Measurements from ENCODE around the gene TASP1. TPM values are rescaled to one million over a fixed set of nuclear protein-coding genes. Genes with fewer than 3 reads are reported as not detected.

Gene TASP1
- total RNA-seq, 1 experiment from 2014 or later, result 8.9 TPM

GRCh38 chr20:13425381-13426135, 213.2 kb downstream of the TASP1 start:
- TF ChIP-seq SIN3A (IDR thresholded peaks at IDR 0.05; ENCODE audit: borderline replicate concordance, insufficient read depth, low read depth, low read length) (no peak), CTCF (IDR thresholded peaks at IDR 0.05) (no peak), POLR2AphosphoS5 (IDR thresholded peaks at IDR 0.05; ENCODE audit: low read depth, low read length) (no peak), TCF7L2 (IDR thresholded peaks at IDR 0.05; ENCODE audit: low read depth, low read length) (no peak)
- TF ChIP-seq, protein P1, sequence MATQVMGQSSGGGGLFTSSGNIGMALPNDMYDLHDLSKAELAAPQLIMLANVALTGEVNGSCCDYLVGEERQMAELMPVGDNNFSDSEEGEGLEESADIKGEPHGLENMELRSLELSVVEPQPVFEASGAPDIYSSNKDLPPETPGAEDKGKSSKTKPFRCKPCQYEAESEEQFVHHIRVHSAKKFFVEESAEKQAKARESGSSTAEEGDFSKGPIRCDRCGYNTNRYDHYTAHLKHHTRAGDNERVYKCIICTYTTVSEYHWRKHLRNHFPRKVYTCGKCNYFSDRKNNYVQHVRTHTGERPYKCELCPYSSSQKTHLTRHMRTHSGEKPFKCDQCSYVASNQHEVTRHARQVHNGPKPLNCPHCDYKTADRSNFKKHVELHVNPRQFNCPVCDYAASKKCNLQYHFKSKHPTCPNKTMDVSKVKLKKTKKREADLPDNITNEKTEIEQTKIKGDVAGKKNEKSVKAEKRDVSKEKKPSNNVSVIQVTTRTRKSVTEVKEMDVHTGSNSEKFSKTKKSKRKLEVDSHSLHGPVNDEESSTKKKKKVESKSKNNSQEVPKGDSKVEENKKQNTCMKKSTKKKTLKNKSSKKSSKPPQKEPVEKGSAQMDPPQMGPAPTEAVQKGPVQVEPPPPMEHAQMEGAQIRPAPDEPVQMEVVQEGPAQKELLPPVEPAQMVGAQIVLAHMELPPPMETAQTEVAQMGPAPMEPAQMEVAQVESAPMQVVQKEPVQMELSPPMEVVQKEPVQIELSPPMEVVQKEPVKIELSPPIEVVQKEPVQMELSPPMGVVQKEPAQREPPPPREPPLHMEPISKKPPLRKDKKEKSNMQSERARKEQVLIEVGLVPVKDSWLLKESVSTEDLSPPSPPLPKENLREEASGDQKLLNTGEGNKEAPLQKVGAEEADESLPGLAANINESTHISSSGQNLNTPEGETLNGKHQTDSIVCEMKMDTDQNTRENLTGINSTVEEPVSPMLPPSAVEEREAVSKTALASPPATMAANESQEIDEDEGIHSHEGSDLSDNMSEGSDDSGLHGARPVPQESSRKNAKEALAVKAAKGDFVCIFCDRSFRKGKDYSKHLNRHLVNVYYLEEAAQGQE (IDR thresholded peaks at IDR 0.05; ENCODE audit: insufficient read depth in 1 of 2, low read depth in 2 of 2, low read length in 1 of 2), result no peak
- ATAC-seq, result no peak
- ChIA-PET POLR2A (no interaction called here), CTCF (interaction anchor here (0.6 kb wide), 1 partner anchor 143 kb away, joined by 3 read pairs; no protein-coding TSS in a partner anchor)
- no peaks in the 10 kb centered on the region for H3K27me3 ChIP-seq (ENCODE audit: control insufficient read depth, insufficient read depth, low read length)
- no peaks in the 10 kb centered on the region for H3K4me1 ChIP-seq (ENCODE audit: control insufficient read depth, insufficient read depth, low read length)
- intact Hi-C loops (cut with micrococcal nuclease; ENCODE audit: unreplicated experiment), result no loop called here
- in situ Hi-C loops (cut with HindIII; ENCODE audit: low pct_unique_long_range_greater_than_20kb, low sequenced_read_pairs), result no loop called here
- no peak for DNase-seq (ENCODE audit: low read depth, low spot score)
- no peaks in the 10 kb centered on the region for H3K36me3 ChIP-seq (ENCODE audit: control insufficient read depth, insufficient read depth, low read length)
- no peaks in the 10 kb centered on the region for H3K9me3 ChIP-seq (ENCODE audit: control insufficient read depth, insufficient read depth, low read depth, low read length)
- H3K27ac ChIP-seq (ENCODE audit: low read length), result no peak overlapping the region
- no peak overlapping the region for H3K4me3 ChIP-seq (ENCODE audit: low read depth in 2 of 2, low read length in 2 of 2)
- no TSS peak for BruUV-seq (replicated peaks)

- Histone ChIP-seq H3K27ac (ENCODE audit: low read length) (no peak overlapping the region), H3K9me3 (ENCODE audit: control insufficient read depth, insufficient read depth, low read depth, low read length) (no peaks in the 10 kb centered on the region), H3K36me3 (ENCODE audit: control insufficient read depth, insufficient read depth, low read length) (no peaks in the 10 kb centered on the region), H3K27me3 (ENCODE audit: control insufficient read depth, insufficient read depth, low read length) (no peaks in the 10 kb centered on the region), H3K4me1 (ENCODE audit: control insufficient read depth, insufficient read depth, low read length) (no peaks in the 10 kb centered on the region), H3K4me3 (ENCODE audit: low read depth in 2 of 2, low read length in 2 of 2) (no peak overlapping the region)
- intact Hi-C loops (cut with micrococcal nuclease; ENCODE audit: unreplicated experiment) (no loop called here), in situ Hi-C loops (cut with HindIII; ENCODE audit: low pct_unique_long_range_greater_than_20kb, low sequenced_read_pairs) (no loop called here)
- DNase-seq (ENCODE audit: low read depth, low spot score) (no peak), ATAC-seq (no peak)
- POLR2A ChIA-PET, result no interaction called here
- no TSS peak for BruUV-seq (replicated peaks)
- CTCF ChIA-PET, result no interaction called here
- no peak for TF ChIP-seq TCF7L2 (IDR thresholded peaks at IDR 0.05; ENCODE audit: low read depth, low read length)
- TF ChIP-seq CTCF (IDR thresholded peaks at IDR 0.05), result no peak
- no peak for TF ChIP-seq POLR2AphosphoS5 (IDR thresholded peaks at IDR 0.05; ENCODE audit: low read depth, low read length)
- TF ChIP-seq, protein P1 (IDR thresholded peaks at IDR 0.05; ENCODE audit: insufficient read depth in 1 of 2, low read depth in 2 of 2, low read length in 1 of 2), result no peak
- TF ChIP-seq SIN3A (IDR thresholded peaks at IDR 0.05; ENCODE audit: borderline replicate concordance, insufficient read depth, low read depth, low read length), result no peak
Measured at GRCh38 chr20:13424174-13424833, 214.4 kb downstream of the TASP1 start.

All from Panc1 (cell line).